HepG2 (cell line): Measurements from ENCODE around the gene VWA1. TPM values are rescaled to one million over a fixed set of nuclear protein-coding genes. Genes with fewer than 3 reads are reported as not detected.

Experiments
- EEA1 ChIP-seq: sonication (generic); formaldehyde crosslinking; IDR thresholded peaks from 2 replicates; pipeline ENCODE4 v1.5.1; 2020; ENCODE audit warnings: mild to moderate bottlenecking, missing genetic modification reagents, borderline replicate concordance
- IKZF5 ChIP-seq: IDR thresholded peaks from 2 replicates; pipeline ENCODE4 v1.6.1; 2018; ENCODE audit warnings: missing genetic modification reagents, mild to moderate bottlenecking, missing compliant biosample characterization
- KDM5A ChIP-seq: fragments of 200-600 bp; sonication (generic); IDR thresholded peaks from 2 replicates; pipeline ENCODE4 v1.7.0; 2018; ENCODE audit warnings: antibody characterized with exemption, mild to moderate bottlenecking, low read length, borderline replicate concordance
- MBD4 ChIP-seq: IDR thresholded peaks from 2 replicates; pipeline ENCODE4 v1.6.1; 2012; ENCODE audit warnings: low read length, inconsistent platforms, borderline replicate concordance
- THAP9 ChIP-seq: sonication (generic); formaldehyde crosslinking; IDR thresholded peaks from 2 replicates; pipeline ENCODE4; 2020; ENCODE audit warnings: missing genetic modification reagents, mild to moderate bottlenecking, borderline replicate concordance
- THYN1 ChIP-seq: sonication (generic); formaldehyde crosslinking; IDR thresholded peaks from 2 replicates; pipeline ENCODE4 v1.8.1; 2023; ENCODE audit warnings: low read depth, mild to moderate bottlenecking, moderate library complexity, missing genetic modification reagents, borderline replicate concordance
- ZFP36L1 ChIP-seq: sonication (generic); formaldehyde crosslinking; IDR thresholded peaks from 2 replicates; pipeline ENCODE4 v1.8.0; 2022; ENCODE audit warnings: mild to moderate bottlenecking, missing genetic modification reagents, moderate library complexity
- ZNF382 ChIP-seq: sonication (generic); formaldehyde crosslinking; IDR thresholded peaks from 2 replicates; pipeline ENCODE4 v1.5.0; 2020; ENCODE audit warnings: missing genetic modification reagents, mild to moderate bottlenecking, borderline replicate concordance
- ZNF468 ChIP-seq: sonication (generic); formaldehyde crosslinking; IDR thresholded peaks from 2 replicates; pipeline ENCODE4 v1.8.0; 2022; ENCODE audit warnings: mild to moderate bottlenecking, moderate library complexity, missing genetic modification reagents
- ZNF484 ChIP-seq: sonication (generic); formaldehyde crosslinking; IDR thresholded peaks from 2 replicates; pipeline ENCODE4 v1.5.1; 2020; ENCODE audit warnings: mild to moderate bottlenecking, low read depth, missing genetic modification reagents, borderline replicate concordance
- polyA plus RNA-seq, 8 experiments: library from polyadenylated mRNA; depleted of rRNA in 3 of 8; stranded (reverse) in 7 of 8; unstranded in 1 of 8; fragments of >200 nt; fragmentation: Illumina TruSeq in 4 of 8; extraction: Trizol in 4 of 8; gene quantifications; 2 replicates each; pipeline versions ENCODE4 v1.2.1 to v1.2.3, GENCODE V29; 2011 to 2016; ENCODE audit warnings: low read depth in 4 of 8, missing spikeins in 1 of 8, mixed read lengths in 1 of 8; ENCODE audit not compliant: insufficient read depth in 1 of 8
- total RNA-seq, 5 experiments: library from RNA; depleted of rRNA; stranded (reverse); fragments of >200 nt; fragmentation: Illumina TruSeq; extraction: Trizol; gene quantifications; 2 replicates each; pipeline ENCODE4 v1.2.3, GENCODE V29; 2016; ENCODE audit warnings: low read depth in 1 of 5
- TF ChIP-seq, protein P1 (sequence below): sonication (generic); formaldehyde crosslinking; conservative IDR thresholded peaks from 2 replicates; pipeline ENCODE4 v1.4.0; 2020; ENCODE audit warnings: missing genetic modification reagents
- TF ChIP-seq, protein P2 (sequence below): sonication (generic); formaldehyde crosslinking; IDR thresholded peaks from 2 replicates; pipeline ENCODE4 v1.8.0; 2022; ENCODE audit warnings: mild to moderate bottlenecking, missing genetic modification reagents, moderate library complexity
- TF ChIP-seq, protein P3 (sequence below): sonication (generic); formaldehyde crosslinking; IDR thresholded peaks from 2 replicates; pipeline ENCODE4 v1.4.0; 2020; ENCODE audit warnings: missing genetic modification reagents

The VWA1 gene
- total and polyA plus RNA-seq, 2 of the 13 experiments (the other 11 are each of a cell fraction or from before 2014, with no cell fraction given) = 40.9 to 57.5 TPM

DNA sequence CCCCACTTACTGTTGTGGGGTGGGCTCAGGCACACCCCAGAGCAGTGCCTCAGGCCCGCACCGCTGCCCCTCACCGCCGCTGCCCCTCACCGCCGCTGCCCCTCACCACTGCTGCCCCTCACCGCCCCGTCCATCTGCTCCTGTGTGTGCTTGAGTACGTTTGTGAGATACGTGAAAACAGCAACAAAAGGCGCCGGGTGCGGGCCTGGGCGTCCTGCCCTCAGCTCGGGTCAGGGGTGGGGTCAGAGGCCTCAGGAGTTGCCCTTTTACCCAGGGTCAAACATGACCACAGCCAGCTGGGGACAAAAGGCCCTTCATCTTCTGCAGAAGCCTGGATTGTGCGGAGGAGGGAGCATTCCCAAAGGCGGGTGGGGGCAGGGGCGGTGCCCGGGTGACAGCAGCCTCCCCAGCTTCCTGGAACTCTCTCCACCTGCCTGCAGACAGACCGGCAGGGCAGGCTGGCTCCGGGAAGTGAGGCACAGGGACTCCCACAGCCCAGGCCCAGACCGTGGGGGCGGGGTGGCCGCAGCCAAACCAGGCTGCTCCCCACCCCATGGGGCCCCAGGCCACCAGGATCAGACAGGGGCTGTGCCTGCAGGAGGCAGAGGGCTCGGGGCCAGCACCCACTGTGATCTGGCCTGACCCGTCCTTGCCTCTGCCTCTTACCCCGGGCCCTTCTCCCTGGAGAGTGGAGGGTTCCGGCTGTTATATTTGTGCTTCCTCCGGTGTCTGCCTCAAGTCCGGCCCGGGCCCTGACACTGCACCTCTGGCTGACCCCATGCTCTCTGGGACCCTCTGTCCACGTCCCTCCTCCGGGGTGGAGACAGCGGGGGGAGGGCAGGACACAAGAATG, 2.3 kb upstream of the VWA1 start (continued):
- TF ChIP-seq ZFP36L1 (CRISPR knock-in tag) (0 out of 2 replicates have a peak, but pooled peaks have one; percentile 21), THAP9 (CRISPR knock-in tag) (peak; percentile 71; the same call in 1 of the 2 replicates), ZNF484 (no peak), ZNF468 (no peak), MBD4 (no peak), EEA1 (CRISPR knock-in tag) (peak; percentile 23; the same call in 1 of the 2 replicates), THYN1 (CRISPR knock-in tag) (no peak), IKZF5 (CRISPR knock-in tag) (peak; percentile 98), ZNF382 (CRISPR knock-in tag) (no peak), KDM5A (no peak)
- TF ChIP-seq, protein P1, sequence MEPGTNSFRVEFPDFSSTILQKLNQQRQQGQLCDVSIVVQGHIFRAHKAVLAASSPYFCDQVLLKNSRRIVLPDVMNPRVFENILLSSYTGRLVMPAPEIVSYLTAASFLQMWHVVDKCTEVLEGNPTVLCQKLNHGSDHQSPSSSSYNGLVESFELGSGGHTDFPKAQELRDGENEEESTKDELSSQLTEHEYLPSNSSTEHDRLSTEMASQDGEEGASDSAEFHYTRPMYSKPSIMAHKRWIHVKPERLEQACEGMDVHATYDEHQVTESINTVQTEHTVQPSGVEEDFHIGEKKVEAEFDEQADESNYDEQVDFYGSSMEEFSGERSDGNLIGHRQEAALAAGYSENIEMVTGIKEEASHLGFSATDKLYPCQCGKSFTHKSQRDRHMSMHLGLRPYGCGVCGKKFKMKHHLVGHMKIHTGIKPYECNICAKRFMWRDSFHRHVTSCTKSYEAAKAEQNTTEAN (CRISPR knock-in tag) = peak; percentile 63; the same call in 1 of the 2 replicates
- TF ChIP-seq, protein P2, sequence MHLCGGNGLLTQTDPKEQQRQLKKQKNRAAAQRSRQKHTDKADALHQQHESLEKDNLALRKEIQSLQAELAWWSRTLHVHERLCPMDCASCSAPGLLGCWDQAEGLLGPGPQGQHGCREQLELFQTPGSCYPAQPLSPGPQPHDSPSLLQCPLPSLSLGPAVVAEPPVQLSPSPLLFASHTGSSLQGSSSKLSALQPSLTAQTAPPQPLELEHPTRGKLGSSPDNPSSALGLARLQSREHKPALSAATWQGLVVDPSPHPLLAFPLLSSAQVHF = no peak
- TF ChIP-seq, protein P3, sequence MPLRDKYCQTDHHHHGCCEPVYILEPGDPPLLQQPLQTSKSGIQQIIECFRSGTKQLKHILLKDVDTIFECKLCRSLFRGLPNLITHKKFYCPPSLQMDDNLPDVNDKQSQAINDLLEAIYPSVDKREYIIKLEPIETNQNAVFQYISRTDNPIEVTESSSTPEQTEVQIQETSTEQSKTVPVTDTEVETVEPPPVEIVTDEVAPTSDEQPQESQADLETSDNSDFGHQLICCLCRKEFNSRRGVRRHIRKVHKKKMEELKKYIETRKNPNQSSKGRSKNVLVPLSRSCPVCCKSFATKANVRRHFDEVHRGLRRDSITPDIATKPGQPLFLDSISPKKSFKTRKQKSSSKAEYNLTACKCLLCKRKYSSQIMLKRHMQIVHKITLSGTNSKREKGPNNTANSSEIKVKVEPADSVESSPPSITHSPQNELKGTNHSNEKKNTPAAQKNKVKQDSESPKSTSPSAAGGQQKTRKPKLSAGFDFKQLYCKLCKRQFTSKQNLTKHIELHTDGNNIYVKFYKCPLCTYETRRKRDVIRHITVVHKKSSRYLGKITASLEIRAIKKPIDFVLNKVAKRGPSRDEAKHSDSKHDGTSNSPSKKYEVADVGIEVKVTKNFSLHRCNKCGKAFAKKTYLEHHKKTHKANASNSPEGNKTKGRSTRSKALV (CRISPR knock-in tag) = no peak
